HUES6 (cell line): Measurements from ENCODE around the gene GLIS1.

Experiments
- H3K27ac ChIP-seq: 2 replicates; pipeline ENCODE4 v1.7.0; 2013; ENCODE audit warnings: low read depth, mild to moderate bottlenecking, low read length, inconsistent platforms
- H3K27me3 ChIP-seq: 2 replicates; pipeline ENCODE4 v1.6.1; 2013; ENCODE audit warnings: low read length; ENCODE audit not compliant: control insufficient read depth, insufficient read depth
- H3K36me3 ChIP-seq: 2 replicates; pipeline ENCODE4 v1.6.1; 2013; ENCODE audit warnings: low read length; ENCODE audit not compliant: control insufficient read depth, insufficient read depth
- H3K4me1 ChIP-seq: 2 replicates; pipeline ENCODE4 v1.6.1; 2013; ENCODE audit warnings: low read length; ENCODE audit not compliant: control insufficient read depth, insufficient read depth
- H3K4me3 ChIP-seq: 2 replicates; pipeline ENCODE4 v1.5.1; 2013; ENCODE audit warnings: low read depth, low read length
- H3K9ac ChIP-seq: one replicate; pipeline ENCODE4 v1.6.1; 2013; ENCODE audit warnings: mild to moderate bottlenecking, low read length
- H3K9me3 ChIP-seq: 2 replicates; pipeline ENCODE4 v1.6.1; 2013; ENCODE audit warnings: low read depth, low read length; ENCODE audit not compliant: control insufficient read depth, insufficient read depth

Gene GLIS1

DNA sequence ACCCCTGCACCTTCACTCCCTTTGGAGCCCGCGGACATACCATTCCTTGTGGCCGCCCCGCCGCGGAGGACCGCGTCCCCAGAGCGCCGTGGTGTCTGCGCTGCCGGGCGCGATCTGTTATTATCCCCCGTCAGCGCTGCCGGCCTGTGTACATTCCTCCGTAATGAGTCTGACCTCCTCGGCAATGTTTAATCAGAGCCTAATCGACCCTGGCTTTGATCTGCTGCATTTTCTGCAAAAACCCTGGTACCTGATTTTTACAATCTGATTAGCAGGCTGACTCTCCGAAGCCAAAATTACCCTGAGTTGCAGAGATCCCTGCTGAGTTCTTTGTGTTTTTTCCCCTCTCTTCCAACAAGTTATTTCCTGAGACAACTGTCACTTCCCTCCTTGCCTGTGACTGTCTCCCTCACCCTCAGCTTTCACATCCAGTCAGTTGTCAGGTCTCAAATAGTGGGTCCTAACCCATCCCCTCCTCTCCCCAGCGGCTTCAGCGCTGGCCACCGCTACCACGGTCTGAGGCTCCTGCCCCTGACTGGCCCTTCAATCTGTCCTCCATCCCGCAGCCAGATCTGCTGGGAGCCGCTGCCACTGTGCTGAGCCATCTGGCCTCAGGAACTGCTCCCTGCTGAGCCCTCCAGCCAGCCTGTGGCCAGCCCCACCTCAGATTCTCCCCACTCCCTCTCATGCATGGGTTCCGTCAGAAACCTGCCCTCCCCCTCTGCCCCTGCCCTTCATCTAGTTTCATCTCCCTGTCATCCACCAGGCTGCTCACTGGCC, 53.5 kb downstream of the GLIS1 start:
- Histone ChIP-seq H3K27ac (no peak overlapping the region), H3K4me1 (peaks cover 43% of the 10 kb centered on the region), H3K4me3 (peak overlapping the region; percentile 30; the same call in 1 of the 2 replicates), H3K9me3 (no peaks in the 10 kb centered on the region), H3K27me3 (peaks cover 37% of the 10 kb centered on the region), H3K9ac (peak overlapping the region; percentile 7), H3K36me3 (no peaks in the 10 kb centered on the region)

GRCh38 chr1:53684741-53685140, 54.2 kb downstream of the GLIS1 start:
- peaks cover 43% of the 10 kb centered on the region for H3K4me1 ChIP-seq
- H3K27me3 ChIP-seq, result peaks cover 40% of the 10 kb centered on the region
- H3K9ac ChIP-seq, result no peak overlapping the region
- H3K4me3 ChIP-seq, result peak overlapping the region; percentile 30; the same call in 1 of the 2 replicates
- no peaks in the 10 kb centered on the region for H3K36me3 ChIP-seq
- no peak overlapping the region for H3K27ac ChIP-seq
- H3K9me3 ChIP-seq, result no peaks in the 10 kb centered on the region

DNA sequence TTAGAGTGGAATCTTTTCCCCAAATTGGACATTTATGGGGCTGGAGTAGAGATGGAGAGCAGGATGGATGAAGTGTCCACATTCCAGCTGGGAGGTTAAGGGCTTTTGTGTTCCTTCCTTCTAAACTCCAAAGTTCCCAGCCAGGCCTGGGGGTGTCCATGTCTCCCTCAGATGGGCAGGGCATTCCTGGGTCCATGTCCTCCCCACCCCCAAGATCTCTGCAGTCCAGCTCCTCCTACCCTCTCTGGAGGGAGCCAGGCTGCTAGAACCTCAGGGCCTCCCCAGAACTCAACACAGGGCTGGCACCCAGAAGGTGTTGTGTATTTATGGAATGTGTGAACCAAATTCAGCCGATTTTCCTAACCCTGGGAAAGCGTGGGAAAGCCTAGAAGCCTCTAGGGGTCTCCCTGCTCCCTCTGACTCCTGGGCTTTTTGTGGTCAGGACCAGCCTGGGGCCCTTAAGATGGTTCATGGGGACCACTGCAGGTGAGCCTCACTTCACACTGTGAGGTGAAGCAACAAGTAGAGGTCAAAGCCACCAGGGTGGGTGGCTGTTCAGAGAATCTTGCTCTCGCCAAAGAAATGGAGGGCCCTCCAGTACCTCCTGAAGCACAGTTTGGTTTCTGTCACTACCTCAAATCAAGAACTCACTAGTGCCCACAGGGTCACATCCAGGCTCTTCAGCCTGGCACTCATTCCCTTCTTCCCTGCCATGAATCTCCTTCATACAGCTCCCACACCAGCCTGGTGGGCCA, 54.8 kb downstream of the GLIS1 start:
- Histone ChIP-seq H3K4me3 (no peak overlapping the region), H3K9me3 (no peaks in the 10 kb centered on the region), H3K27me3 (peaks cover 40% of the 10 kb centered on the region), H3K9ac (no peak overlapping the region), H3K4me1 (peaks cover 43% of the 10 kb centered on the region), H3K36me3 (no peaks in the 10 kb centered on the region), H3K27ac (no peak overlapping the region)

DNA sequence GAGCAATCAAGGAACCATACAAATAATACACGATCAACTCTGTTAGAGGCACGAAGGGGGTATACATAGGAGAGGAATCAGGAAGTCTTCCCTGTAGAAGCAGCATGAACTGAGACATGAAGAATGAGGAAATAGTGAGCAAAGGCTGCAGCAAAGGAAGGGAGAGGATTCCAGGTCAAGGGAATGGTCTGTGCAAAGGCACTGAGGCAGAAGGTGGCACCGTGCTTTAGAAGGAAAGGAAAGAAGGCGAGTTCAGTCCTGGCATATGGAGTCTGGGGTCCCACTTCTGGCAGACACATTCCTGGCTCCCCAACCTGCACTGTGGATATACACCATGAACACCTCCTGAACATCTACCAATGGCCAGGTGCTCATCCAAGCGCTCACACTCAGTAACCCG, 56.1 kb downstream of the GLIS1 start:
- H3K27ac ChIP-seq, result no peak overlapping the region
- H3K27me3 ChIP-seq, result peaks cover 40% of the 10 kb centered on the region
- no peaks in the 10 kb centered on the region for H3K9me3 ChIP-seq
- no peaks in the 10 kb centered on the region for H3K36me3 ChIP-seq
- no peak overlapping the region for H3K9ac ChIP-seq
- H3K4me1 ChIP-seq, result peaks cover 36% of the 10 kb centered on the region
- H3K4me3 ChIP-seq, result no peak overlapping the region

GRCh38 chr1:53681977-53682685, 56.8 kb downstream of the GLIS1 start:
- no peak overlapping the region for H3K27ac ChIP-seq
- H3K36me3 ChIP-seq, result no peaks in the 10 kb centered on the region
- no peak overlapping the region for H3K9ac ChIP-seq
- H3K27me3 ChIP-seq, result peaks cover 40% of the 10 kb centered on the region
- H3K4me3 ChIP-seq, result no peak overlapping the region
- H3K9me3 ChIP-seq, result no peaks in the 10 kb centered on the region
- peaks cover 29% of the 10 kb centered on the region for H3K4me1 ChIP-seq

DNA sequence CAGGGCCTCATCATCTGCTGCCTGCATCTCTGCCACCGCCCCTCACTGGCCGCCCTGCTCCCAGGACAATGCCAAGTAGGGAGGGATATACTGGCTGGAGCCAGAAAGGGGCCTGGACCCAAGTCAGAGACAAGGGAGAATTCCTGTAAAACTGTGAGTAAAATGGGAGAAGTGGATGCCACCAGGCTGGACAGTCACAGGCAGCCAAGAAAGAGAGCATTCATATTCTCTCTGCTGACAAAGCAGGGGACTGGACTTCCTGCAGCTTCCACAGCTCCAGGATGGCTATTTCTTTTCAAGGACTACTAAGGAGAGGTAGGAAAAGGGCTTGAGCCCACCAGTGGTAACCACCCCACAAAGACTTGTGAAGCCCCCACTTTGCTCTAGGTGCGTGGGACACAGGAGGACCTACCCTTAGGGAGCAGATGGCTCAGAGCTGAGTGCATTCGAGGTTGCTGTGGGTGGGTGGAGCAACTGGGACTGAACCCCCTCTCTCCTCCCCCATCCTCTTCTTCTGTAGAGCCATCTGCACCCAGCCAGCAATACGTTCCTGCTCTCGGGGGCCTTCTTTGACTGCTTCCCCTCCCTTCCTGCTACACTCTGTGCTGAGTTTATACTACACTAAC, 57.5 kb downstream of the GLIS1 start:
- H3K4me3 ChIP-seq, result no peak overlapping the region
- H3K9me3 ChIP-seq, result no peaks in the 10 kb centered on the region
- peaks cover 22% of the 10 kb centered on the region for H3K4me1 ChIP-seq
- peaks cover 38% of the 10 kb centered on the region for H3K27me3 ChIP-seq
- no peaks in the 10 kb centered on the region for H3K36me3 ChIP-seq
- no peak overlapping the region for H3K9ac ChIP-seq
- no peak overlapping the region for H3K27ac ChIP-seq

GRCh38 chr1:53680868-53681267, 58.1 kb downstream of the GLIS1 start:
- Histone ChIP-seq H3K9me3 (no peaks in the 10 kb centered on the region), H3K27me3 (peaks cover 32% of the 10 kb centered on the region), H3K4me1 (peaks cover 16% of the 10 kb centered on the region), H3K27ac (no peak overlapping the region), H3K9ac (no peak overlapping the region), H3K4me3 (no peak overlapping the region), H3K36me3 (no peaks in the 10 kb centered on the region)

- Histone ChIP-seq H3K4me3 (no peak overlapping the region), H3K9ac (no peak overlapping the region), H3K36me3 (no peaks in the 10 kb centered on the region), H3K4me1 (no peaks in the 10 kb centered on the region; the same call in 1 of the 2 replicates), H3K27ac (no peak overlapping the region), H3K9me3 (no peaks in the 10 kb centered on the region), H3K27me3 (peaks cover 16% of the 10 kb centered on the region; the same call in 1 of the 2 replicates)
Measured at GRCh38 chr1:53678938-53679825, 59.8 kb downstream of the GLIS1 start.

GRCh38 chr1:53678507-53678906, 60.5 kb downstream of the GLIS1 start:
- H3K27me3 ChIP-seq, result peaks cover 16% of the 10 kb centered on the region; the same call in 1 of the 2 replicates
- no peaks in the 10 kb centered on the region for H3K9me3 ChIP-seq
- H3K4me3 ChIP-seq, result no peak overlapping the region
- H3K36me3 ChIP-seq, result no peaks in the 10 kb centered on the region
- peaks cover under 1% of the 10 kb centered on the region; the same call in 1 of the 2 replicates for H3K4me1 ChIP-seq
- H3K9ac ChIP-seq, result no peak overlapping the region
- H3K27ac ChIP-seq, result no peak overlapping the region

- H3K4me3 ChIP-seq, result no peak overlapping the region
- no peak overlapping the region for H3K27ac ChIP-seq
- H3K4me1 ChIP-seq, result peaks cover 5% of the 10 kb centered on the region
- H3K9me3 ChIP-seq, result no peaks in the 10 kb centered on the region
- no peaks in the 10 kb centered on the region for H3K36me3 ChIP-seq
- H3K9ac ChIP-seq, result no peak overlapping the region
- H3K27me3 ChIP-seq, result peaks cover 16% of the 10 kb centered on the region; the same call in 1 of the 2 replicates
Measured at GRCh38 chr1:53678046-53678445, 60.9 kb downstream of the GLIS1 start.
